Mucosa of stomach (tissue), 1 donor: ENCODE measurements around the gene TTC13.

ENCODE experiments used
- H3K27me3 ChIP-seq: one replicate; pipeline ENCODE4 v1.7.0; 2013; ENCODE audit warnings: mild to moderate bottlenecking, low read length; ENCODE audit not compliant: control insufficient read depth, insufficient read depth
- H3K36me3 ChIP-seq: one replicate; pipeline ENCODE4 v1.7.0; 2013; ENCODE audit warnings: low read length; ENCODE audit not compliant: control insufficient read depth, insufficient read depth
- H3K4me1 ChIP-seq: one replicate; pipeline ENCODE4 v1.7.0; 2013; ENCODE audit warnings: mild to moderate bottlenecking, low read length; ENCODE audit not compliant: control insufficient read depth, insufficient read depth
- H3K4me3 ChIP-seq: one replicate; pipeline ENCODE4 v1.7.0; 2013; ENCODE audit warnings: low read length
- H3K9ac ChIP-seq: one replicate; pipeline ENCODE4 v1.7.0; 2013; ENCODE audit warnings: mild to moderate bottlenecking, low read length, moderate library complexity
- H3K9me3 ChIP-seq: one replicate; pipeline ENCODE4 v1.7.0; 2013; ENCODE audit warnings: mild to moderate bottlenecking, low read length, moderate library complexity; ENCODE audit not compliant: control insufficient read depth
- donor health status: Pancreatic carcinoma.

The TTC13 gene

DNA sequence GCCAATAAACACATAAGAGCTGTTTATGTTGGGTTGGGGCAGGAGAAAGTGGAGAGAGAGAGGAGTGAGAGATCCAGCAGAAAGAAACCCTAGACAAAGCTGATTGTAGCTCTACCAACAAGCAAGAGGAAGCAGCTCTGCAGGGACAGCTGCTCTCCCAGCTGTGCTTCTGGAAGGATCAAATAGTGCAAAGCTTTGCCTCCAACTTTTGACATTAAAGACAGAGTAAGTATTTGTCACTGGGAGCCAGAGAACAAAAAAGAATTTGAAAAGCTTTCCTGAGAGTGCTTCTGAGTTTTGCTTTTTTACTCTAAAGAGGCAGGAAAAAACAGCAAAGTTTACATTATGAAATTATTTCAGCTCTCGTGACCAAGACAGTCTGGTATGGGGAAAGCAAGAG lies 81.9 kb downstream of the TTC13 start:
- H3K4me1 ChIP-seq = no peaks in the 10 kb centered on the region

DNA sequence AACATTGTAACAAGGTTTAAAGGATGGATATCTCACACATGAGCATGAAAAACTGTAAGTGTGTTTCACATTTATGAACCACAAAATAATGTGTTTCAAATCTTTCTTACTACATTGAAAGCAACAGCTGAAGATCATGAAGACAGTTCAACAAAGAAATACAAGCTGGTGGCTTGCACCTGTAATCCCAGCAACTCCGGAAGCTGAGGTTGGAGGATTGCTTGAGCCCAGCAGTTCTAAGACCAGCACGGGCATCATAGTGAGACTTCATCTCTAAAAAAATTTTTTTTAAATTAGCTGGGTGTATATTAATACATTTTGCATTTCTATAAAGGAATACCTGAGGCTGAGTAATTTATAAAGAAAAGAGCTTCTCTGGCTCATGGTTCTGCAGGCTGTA lies 83.2 kb downstream of the TTC13 start:
- Histone ChIP-seq H3K4me1 (no peaks in the 10 kb centered on the region), H3K4me3 (no peak overlapping the region), H3K36me3 (no peaks in the 10 kb centered on the region), H3K9ac (no peak overlapping the region), H3K9me3 (no peaks in the 10 kb centered on the region), H3K27me3 (no peaks in the 10 kb centered on the region)

More for the DNA sequence above, 81.9 kb downstream of the TTC13 start:
- H3K27me3 ChIP-seq = no peaks in the 10 kb centered on the region
- H3K9me3 ChIP-seq = no peaks in the 10 kb centered on the region
- no peaks in the 10 kb centered on the region for H3K36me3 ChIP-seq
- no peak overlapping the region for H3K9ac ChIP-seq
- H3K4me3 ChIP-seq = no peak overlapping the region

DNA sequence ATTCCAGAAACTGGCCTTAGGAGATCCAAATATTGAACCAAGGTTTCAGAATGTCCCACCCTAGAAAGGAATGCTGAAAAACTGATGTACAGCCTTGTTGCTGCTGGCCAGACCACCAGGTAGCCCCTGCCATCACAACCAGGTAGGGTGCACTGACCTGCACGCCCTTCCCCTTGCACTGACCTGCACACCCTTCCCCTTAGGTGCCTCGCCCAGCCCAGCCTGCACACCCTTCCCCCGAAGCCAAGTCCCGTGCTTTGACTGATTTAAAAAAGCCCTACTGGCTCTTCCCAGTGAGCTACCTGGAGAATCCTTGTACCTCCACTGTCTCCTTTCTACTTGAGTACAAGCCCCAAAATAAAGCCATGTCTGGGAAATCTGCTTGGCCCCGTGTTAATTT lies 84.0 kb downstream of the TTC13 start:
- Histone ChIP-seq H3K36me3 (no peaks in the 10 kb centered on the region), H3K4me1 (no peaks in the 10 kb centered on the region), H3K27me3 (no peaks in the 10 kb centered on the region), H3K9me3 (no peaks in the 10 kb centered on the region), H3K9ac (no peak overlapping the region), H3K4me3 (no peak overlapping the region)

DNA sequence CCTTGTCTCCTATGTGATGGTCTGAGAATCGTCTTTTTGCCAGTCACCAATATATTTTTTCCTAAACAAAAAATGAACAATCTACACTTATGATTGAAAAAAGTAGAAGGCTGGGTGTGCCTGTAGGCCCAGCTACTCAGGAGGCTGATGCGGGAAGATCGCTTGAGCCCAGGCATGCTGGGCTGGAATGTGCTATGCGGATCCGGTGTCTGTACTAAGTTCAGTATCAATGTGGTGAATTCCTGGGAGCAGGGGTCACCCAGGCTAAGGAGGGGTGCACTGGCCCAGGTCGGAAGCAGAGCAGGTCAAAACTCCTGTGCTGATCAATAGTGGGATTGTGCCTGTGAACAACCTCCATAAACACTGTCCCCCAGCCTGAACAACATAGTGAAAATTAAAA lies 84.6 kb downstream of the TTC13 start:
- no peak overlapping the region for H3K4me3 ChIP-seq

DNA sequence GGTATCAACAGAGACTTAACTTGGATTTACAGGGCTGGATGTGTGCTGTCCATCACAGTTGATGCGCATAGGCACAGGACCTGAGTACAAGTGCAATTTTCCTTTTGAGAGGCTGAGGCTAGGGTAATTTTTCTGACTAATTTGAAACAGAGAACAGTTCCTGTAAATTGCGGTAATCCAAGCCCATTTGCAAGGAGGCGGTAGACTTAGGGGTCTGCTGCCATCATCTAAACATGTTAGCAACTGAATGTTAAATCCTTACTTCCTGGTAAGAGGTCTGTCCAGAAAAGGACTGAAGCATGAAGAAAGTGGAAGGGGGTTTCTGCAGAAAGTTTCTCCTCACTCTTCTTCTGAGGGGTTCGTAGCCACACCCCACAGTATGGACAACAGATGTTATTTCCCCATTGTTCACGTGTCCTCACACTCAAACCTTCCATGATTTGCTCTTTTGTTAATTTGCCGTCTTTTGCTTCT lies 86.6 kb downstream of the TTC13 start:
- Histone ChIP-seq H3K4me1 (no peaks in the 10 kb centered on the region), H3K36me3 (no peaks in the 10 kb centered on the region)

More for the DNA sequence above, 84.6 kb downstream of the TTC13 start:
- H3K36me3 ChIP-seq = no peaks in the 10 kb centered on the region
- H3K4me1 ChIP-seq = no peaks in the 10 kb centered on the region
- H3K27me3 ChIP-seq = no peaks in the 10 kb centered on the region
- no peak overlapping the region for H3K9ac ChIP-seq
- H3K9me3 ChIP-seq = no peaks in the 10 kb centered on the region

DNA sequence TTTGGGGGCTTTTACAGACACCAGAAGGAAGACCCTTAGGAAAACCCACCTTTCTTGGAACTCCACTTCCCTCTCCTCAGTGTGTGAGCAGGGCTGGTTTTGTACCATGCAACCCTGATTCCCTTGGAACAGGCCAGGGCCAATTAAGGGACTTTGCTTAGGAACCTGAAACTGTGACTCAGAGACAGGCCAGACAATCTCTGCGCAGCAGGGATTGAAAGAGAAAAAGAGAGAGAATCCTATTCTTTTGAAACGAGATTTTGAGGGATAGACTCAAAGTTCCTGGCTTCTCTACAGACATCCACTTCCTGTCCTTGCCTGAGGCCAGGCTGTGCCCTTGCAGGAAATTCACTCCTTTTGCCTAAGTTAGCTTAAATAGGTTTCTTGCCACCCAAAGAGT lies 87.2 kb downstream of the TTC13 start:
- H3K9me3 ChIP-seq = no peaks in the 10 kb centered on the region
- H3K4me3 ChIP-seq = no peak overlapping the region
- H3K27me3 ChIP-seq = no peaks in the 10 kb centered on the region
- no peak overlapping the region for H3K9ac ChIP-seq
- H3K4me1 ChIP-seq = no peaks in the 10 kb centered on the region
- H3K36me3 ChIP-seq = no peaks in the 10 kb centered on the region

More for the DNA sequence above, 86.6 kb downstream of the TTC13 start:
- no peaks in the 10 kb centered on the region for H3K9me3 ChIP-seq
- H3K4me3 ChIP-seq = no peak overlapping the region
- H3K27me3 ChIP-seq = no peaks in the 10 kb centered on the region
- no peak overlapping the region for H3K9ac ChIP-seq

DNA sequence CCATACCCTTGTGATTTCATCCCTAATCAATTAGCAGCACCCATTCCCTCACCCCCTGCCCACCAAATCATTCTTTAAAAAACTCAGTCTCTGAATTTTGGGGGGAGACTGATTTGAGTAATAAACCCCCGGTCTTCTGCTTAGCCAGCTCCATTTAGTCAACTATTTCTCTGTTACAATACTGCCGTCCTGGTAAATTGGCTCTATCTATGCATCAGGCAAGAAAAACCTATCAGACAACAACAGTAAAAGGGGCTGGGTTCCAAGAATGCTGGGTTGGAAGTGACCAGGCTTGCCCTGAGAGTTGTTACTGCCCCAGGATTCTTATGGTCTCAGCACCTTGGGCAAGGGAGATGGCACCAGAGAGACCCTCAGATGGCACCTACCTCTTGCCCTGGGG lies 94.0 kb downstream of the TTC13 start:
- Histone ChIP-seq H3K27me3 (peaks cover 15% of the 10 kb centered on the region), H3K9me3 (no peaks in the 10 kb centered on the region), H3K4me1 (no peaks in the 10 kb centered on the region), H3K9ac (no peak overlapping the region), H3K36me3 (no peaks in the 10 kb centered on the region), H3K4me3 (no peak overlapping the region)

DNA sequence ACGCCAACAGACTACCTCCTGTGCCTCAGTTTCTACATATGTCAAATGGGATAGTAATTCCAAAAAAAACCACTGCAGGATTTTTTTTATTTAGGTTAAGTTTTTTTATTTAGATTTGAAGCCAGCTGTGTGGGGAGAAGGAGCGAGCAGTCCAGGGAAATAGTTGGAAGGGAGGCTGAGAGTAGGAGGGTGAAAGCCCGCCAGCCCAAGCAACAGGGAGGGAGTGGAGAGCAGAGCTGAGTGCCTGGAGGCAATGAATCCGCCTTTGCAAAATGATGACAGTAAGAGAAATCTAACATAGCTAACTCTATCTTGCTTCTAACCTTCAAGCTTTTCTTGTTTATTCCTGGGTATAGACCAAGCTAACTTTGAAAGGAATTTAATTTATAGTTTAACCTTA lies 94.7 kb downstream of the TTC13 start:
- no peaks in the 10 kb centered on the region for H3K4me1 ChIP-seq
- no peaks in the 10 kb centered on the region for H3K9me3 ChIP-seq
- H3K27me3 ChIP-seq = peaks cover 19% of the 10 kb centered on the region
- no peak overlapping the region for H3K9ac ChIP-seq
- no peak overlapping the region for H3K4me3 ChIP-seq
- H3K36me3 ChIP-seq = no peaks in the 10 kb centered on the region

DNA sequence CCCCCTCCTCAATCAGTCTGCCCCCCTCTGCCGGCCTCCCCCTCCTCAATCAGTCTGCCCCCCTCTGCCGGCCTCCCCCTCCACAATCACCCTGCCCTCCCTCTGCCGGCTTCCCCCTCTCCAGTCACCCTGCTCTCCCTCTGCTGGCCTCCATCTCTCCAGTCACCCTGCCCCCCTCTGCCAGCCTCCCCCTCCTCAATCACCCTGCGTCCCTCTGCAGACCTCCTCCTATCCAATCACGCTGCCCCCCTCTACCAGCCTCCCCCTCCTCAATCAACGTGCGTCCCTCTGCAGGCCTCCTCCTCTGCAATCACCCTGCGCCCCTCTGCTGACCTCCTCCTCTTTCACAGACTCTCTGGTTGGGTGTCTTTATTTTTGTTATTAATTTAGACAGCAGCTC lies 98.9 kb downstream of the TTC13 start:
- peaks cover 28% of the 10 kb centered on the region for H3K27me3 ChIP-seq
- H3K4me3 ChIP-seq = no peak overlapping the region
- no peak overlapping the region for H3K9ac ChIP-seq
- no peaks in the 10 kb centered on the region for H3K4me1 ChIP-seq
- no peaks in the 10 kb centered on the region for H3K9me3 ChIP-seq
- H3K36me3 ChIP-seq = no peaks in the 10 kb centered on the region

DNA sequence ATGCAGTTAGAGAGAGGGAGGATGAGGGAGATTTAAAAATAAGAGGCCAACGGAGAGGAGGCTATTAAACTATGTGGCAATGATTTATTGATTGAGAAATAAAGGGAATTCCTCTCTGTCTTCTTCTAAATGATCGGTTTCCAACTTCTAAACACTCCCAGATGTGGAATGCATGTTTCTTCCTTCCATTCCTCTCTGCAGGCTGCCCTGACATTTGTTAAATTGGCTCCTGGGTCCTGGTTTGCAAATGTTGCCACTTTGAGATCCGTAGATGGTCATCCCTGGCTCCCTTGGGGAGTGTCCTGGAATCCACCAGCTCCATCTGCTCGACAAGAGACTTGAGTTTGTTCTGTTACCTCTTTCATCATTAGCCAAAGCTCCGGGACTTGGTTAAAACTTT lies 100.1 kb downstream of the TTC13 start:
- Histone ChIP-seq H3K4me1 (no peaks in the 10 kb centered on the region), H3K27me3 (peaks cover 28% of the 10 kb centered on the region), H3K4me3 (no peak overlapping the region), H3K9me3 (no peaks in the 10 kb centered on the region), H3K9ac (no peak overlapping the region), H3K36me3 (no peaks in the 10 kb centered on the region)

DNA sequence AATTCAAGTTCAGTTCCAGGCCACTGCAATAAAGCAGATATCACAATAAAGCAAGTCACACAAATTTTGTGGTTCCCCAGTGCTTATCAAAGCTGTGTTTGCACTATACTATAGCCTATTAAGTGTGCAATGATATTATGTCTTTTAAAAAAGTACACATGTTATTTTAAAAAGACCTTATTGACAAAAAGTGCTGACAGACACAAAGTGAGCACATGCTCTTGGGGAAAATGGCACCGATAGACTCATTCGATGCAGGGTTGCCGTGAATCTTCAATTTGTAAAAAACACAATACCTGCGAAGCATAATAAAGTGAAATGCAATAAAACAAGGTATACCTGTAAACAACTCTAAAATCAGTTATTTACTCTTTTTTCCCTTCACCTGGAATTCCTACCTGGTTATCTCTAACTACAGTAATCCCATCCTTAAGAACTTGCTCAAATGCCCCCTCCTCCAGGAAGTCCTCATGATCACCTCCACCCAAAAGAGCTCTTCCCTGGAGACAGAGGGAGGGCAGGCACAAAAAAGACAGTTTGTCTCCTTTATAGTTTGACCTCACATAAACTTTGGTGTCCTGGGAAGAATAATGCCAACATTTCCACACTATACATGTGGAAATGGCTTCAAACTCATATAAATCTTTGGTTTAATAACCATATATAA lies 100.6 kb downstream of the TTC13 start:
- Histone ChIP-seq H3K36me3 (no peaks in the 10 kb centered on the region), H3K4me1 (no peaks in the 10 kb centered on the region), H3K4me3 (no peak overlapping the region), H3K9ac (no peak overlapping the region), H3K9me3 (no peaks in the 10 kb centered on the region), H3K27me3 (peaks cover 28% of the 10 kb centered on the region)

DNA sequence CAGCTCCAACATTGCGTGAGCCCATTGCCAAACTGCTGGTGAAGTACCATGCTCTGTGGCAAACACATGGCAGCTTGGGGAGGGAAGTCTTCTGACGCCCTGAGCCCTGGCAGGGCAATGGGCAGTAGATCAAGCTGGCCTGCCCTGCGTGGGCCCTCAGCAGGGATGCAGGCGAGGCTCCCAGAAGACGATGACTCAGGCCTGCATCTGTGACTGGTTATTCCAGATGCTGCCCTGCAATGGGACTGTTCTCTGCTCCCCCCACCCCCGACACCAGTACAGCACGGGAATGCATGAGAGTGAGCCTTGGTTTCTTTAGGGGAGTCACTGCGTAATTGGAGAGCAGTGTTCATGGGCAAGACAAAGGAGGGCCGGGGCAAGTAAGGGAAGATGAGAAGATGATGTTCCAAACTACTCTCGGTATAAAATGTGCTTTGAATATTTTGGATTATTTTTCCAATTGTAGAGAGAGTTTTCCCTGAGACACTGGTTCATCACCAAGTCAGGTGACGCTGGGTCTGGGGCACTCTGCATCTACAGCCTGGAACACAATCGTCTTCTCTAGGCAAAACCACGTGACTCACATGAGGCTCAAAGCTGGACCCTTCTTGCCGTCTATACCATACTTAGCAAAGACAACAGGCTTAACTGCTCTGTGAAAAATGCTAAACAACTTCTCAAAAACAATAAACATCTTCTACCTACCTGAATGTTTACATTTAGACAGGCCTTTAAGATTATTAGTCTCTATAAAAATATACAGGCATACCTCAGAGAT lies 101.3 kb downstream of the TTC13 start:
- Histone ChIP-seq H3K4me1 (no peaks in the 10 kb centered on the region), H3K9me3 (no peaks in the 10 kb centered on the region), H3K9ac (no peak overlapping the region), H3K36me3 (no peaks in the 10 kb centered on the region), H3K4me3 (no peak overlapping the region), H3K27me3 (peaks cover 25% of the 10 kb centered on the region)
